NCI-H345 treated with DMSO at 0.1 percent for 48 hours (cell line): Measurements from ENCODE around the gene TBC1D3I.
"Not testable (repeated sequence)": the region's sequence is repeated elsewhere in the genome, so short reads cannot be mapped to it uniquely, and the experiment has no call there.

ENCODE experiments used
- DNase-seq: peaks from one replicate; lab custom pipeline; 2025; ENCODE audit not compliant: unreplicated experiment; lab: John Stamatoyannopoulos, UW

The TBC1D3I gene

DNA sequence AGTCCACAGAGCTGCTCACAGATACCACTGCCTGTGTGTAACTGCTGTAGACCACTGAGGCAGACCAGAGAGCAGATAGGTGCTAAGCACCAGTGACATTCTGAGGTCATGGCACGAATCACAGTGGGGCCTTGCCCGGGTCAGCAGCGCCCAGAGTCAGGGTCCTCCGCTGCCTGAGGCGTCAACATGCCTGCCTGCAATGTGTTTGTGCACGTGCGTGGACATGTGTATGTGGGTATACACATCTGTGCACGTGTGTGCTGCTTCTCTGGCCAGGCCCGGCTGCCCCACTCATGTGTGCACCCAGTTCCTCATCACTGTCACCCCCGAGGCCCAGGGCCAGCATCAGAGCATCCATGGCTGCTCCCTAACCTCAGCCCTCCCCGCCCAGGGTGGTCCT is at the start of gene TBC1D3I:
TBC1D3I (minus strand) TSS at position 101 of the 400 bp plus-strand sequence. CDS start 1,585 bp downstream, outside the sequence.
- DNase-seq = not testable (repeated sequence)

DNA sequence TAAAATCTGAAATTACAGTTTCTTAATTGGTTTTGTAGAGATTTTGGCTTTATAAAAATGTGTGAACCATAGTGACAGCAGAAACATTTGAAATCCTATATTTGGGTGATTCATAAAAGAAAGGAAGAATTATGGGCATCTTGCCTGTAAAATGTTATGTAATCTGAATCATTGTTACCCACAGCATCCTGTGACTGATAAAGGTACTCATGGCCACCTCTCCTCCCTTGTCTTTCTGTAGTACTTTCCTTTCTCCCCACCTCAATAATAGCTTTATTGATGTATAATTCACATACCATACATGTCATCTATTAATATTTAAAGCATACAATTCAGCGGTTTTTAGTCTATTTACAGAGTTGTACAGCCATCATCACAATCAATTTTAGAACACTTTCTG is 30.8 kb upstream of the TBC1D3I start:
- not testable (repeated sequence) for DNase-seq

DNA sequence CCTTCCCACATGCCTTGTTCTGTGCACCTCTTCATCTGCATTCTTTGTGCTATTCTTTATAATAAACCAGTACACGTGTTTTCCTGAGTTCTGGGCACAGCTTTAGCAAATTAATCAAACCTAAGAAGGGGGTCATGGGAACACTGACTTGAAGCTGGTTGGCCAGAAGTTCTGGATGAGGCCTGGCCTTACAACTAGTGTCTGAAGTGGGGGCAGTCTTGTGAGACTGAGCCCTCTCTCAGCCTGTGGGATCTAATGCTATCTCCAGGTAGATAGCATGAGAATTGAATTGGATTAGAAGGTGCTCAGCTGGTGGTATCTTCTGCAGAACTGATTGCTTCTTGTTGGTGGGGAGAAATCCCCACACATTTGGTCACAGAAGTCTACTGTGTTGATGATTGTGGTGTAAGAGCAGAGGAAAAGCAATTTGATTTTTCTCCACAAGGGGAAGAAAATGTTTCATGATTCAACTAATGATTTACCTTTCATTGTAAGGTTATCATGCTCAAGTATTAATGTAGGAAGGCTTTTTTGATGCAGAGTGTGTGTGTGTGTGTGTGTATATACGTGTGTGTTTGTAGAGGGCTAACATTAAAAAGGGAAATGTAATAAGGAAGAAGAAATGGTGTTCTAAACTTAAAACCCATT is 25.7 kb upstream of the TBC1D3I start:
- not testable (repeated sequence) for DNase-seq

DNA sequence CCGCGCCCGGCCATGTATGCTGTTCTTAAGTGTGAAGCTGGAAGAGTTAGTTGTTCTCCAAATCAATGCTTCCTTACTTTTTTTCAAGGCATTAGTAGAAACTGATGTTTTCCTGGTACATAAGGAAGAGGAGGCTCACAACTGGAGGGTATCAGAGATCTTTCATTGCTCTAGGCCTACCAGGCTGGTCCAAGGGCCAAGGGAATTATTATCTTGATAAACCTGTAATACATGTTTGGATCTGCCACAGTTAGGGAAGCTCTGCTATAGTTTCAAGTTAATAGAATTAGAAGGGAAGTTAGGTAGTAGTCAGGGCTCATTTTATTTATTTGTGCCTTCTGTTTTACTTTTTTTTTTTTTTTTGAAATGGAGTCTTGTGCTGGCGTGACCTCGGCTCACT is 19.8 kb upstream of the TBC1D3I start:
- not testable (repeated sequence) for DNase-seq

DNA sequence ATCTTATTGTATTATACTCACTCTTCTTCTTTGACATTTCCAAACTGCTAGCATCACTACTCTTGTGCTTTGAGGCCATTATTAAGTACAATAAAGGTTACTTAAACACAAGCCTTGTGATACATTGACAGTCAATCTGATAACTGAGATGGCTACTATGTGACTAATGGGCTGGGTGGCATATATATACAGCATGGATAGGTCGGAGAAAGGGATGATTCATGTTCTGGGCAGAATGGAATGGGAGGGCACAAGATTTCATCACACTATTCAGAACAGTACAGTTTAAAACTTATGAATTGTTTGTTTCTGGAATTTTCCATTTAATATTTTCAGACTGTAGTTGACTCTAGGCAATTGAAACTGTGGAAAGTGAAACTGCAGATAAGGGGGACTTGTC is 18.9 kb upstream of the TBC1D3I start:
- not testable (repeated sequence) for DNase-seq

DNA sequence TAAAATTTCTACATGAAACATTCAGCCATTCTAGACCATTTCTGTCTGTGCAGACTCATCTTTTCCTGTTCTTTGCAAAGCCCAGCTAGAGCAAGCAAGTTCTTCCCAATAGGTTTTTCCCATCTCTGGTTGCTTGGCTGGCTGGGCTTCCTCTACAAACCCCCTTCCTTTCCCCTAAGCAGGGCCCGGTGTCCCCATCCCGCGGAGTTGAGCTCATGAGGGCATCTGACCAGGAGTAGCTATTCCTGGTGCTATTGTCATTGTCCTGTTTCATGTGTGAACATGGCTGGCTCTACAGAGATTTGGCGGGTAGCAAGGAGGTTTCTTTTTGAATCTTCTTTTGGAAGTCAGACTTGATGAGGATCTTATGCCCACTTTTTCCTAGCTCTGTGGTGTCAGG is 22.3 kb downstream of the TBC1D3I start:
- DNase-seq = not testable (repeated sequence)

DNA sequence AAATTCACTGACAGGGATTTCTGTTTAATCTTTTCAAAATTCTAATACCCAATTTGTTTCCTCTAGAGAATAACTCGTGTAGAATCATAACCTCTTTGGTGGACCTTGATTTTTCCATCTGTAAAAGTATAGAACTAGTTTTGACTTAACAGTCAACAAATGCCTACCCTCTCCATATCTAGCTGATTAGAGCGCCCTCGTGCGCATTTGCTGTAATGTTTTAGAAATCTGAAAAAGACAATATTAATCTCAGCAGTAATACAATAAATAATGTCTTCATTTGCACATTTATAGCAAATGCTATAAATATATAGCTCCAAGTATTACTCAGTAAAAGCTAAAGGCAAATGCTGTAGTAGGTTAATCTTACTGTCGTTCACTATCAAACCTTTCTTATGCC is 34.7 kb downstream of the TBC1D3I start:
- DNase-seq = not testable (repeated sequence)

DNA sequence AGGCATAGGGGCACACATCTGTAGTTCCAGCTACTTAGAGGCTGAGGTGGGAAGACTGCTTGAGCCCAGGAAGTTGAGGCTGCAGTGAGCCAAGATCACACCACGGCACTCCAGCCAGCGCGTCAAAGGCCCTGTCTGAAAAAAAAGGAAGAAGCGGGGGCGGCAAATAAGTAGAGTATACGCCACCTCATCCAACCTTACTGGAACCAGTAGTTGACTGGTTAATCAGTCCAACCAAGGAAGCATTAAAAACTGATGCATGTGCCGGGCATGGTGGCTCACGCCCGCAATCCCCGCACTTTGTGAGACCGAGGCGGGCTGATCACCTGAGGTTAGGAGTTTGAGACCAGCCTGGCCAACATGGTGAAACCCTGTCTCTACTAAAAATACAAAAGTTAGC is 41.4 kb downstream of the TBC1D3I start:
- not testable (repeated sequence) for DNase-seq

DNA sequence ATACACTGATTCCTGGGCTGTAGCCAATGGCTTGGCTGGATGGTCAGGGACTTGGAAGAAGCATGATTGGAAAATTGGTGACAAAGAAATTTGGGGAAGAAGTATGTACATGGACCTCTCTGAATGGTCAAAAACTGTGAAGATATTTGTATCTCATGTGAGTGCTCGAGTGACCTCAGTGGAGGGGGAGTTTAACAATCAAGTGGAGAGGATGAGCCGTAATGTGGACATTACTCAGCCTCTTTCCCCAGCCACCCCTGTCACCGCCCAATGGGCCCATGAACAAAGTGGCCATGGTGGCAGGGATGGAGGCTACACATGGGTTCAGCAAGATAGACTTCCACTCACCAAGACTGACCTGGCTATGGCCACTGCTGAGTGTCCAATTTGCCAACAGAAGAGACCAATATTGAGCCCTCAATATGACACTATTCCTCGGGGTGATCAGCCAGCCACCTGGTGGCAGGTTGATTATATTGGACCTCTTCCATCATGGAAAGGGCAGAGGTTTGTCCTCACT is 42.7 kb downstream of the TBC1D3I start:
- DNase-seq = not testable (repeated sequence)

DNA sequence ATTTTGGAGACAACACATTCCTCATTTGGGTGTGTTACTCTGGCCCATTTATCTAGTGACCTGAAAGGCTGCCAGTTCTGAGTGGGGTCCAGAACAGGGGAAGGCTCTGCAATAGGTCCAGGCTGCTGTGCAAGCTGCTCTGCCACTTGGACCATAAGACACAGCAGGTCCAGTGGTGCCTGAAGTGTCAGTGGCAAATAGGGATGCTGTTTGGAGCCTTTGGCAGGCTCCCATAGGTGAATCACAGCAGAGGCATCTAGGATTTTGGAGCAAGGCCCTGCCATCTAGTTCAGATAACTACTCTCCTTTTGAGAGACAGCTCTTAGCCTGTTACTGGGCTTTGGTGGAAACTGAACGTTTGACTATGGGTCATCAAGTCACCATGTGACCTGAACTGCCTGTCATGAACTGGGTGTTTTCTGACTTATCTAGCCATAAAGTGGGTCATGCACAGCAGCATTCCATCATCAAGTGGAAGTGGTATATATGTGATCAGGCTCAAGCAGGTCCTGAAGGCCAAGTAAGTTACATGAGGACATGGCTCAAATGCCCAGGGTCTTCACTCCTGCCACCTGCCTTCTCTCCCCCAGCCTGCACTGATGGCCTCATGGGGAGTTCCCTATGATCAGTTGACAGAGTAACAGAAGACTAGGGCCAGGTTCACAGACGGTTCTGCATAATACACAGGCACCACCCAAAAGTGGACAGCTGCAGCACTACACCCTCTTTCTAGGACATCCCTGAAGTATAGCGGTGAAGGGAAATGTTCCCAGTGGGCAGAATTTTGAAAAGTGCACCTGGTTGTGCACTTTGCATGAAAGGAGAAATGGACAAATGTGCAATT is 43.4 kb downstream of the TBC1D3I start:
- not testable (repeated sequence) for DNase-seq

DNA sequence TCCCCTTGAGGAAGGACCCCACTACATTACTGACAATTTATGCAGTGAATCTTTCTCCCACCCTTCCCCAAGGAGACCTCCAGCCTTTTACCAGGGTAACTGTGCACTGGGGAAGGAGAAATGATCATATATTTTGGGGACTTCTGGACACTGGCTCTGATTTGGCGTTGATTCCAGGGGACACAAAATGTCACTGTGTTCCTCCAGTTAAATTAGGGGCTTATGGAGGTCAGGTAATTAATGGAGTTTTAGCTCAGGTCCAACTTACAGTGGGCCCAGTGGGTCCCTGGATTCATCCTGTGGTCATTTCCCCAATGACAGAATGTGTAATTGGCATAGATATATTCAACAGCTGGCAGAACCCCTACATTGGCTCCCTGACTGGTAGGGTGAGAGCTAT is 44.8 kb downstream of the TBC1D3I start:
- DNase-seq = not testable (repeated sequence)

DNA sequence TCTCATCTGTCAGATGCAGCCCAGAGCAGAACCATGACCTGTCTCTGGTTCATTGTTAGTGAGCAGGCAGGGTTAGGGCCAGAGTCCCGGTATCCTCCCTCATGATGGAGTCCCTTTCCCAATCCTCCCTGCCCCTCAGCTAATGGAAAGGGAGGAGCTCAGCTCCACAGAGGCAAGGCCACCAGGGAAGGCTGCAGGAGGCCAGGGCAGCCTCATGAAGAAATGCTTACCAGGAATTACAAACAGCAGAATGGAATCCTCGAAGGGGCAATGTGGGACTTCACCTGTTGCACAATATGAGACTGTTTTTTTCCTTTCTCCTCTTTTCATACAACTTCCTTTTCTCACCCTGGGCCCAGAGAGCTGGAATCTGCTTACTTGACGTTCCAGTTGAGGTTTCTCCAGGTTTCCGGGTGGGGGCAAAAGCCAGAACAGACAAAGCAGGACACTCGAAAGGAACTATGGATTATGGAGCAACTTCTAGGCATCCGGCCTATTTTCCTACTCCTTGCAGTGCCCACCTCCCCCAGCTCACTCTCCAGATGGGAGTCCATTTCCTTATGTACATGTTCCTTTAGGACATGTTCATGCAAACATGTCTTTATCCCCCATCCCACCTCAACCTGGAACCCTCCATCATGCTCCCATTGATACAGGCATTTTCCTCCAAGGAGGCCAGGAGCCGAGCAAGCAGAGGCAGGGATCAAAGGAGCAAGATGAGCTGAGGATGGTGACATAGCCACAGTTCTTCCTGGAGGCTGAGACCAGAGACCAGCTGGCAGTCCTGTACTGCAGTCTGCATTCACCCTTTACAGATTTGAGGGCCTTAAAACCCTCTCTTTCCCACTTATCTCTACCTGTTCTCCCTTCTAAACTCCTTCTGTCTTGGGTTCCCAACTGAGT is 48.7 kb downstream of the TBC1D3I start:
- not testable (repeated sequence) for DNase-seq

DNA sequence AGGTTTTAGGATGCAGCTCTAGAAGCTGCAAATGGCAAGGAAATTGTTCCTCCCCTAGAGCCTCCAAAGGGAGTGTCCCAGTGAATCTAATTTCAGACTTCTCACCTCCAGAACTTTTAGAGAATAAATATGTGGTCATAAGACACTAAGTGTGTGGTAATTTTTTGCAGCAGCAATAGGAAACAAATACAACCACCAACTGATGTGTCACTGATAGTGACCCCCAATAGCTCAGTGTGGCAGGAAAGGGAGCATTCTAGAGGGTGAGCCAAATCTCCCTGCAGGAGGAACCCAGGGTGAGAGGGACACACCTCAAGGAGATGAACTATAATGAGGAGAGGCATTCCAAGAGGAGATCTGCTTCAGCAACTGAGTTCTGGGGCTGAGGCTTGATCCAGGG is 49.5 kb downstream of the TBC1D3I start:
- DNase-seq = no peak

DNA sequence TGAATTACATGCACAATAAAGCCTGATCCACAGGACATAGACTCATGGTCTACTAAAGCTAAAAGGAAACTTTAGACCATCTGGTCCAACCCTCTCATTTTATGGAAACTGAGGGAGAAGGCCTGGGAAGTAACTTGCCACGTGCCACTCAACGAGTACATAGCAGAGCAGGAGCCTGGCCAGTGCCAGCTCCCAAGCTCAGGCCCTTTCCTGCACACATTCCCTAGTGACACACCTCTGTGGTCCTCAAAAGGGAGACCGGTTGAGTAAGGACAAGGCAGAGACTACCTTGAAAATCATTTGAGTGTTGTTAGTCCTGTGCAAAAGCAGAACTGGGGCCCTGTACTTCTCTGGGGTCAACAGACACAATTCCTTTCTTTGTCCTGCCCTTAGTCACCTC is 50.7 kb downstream of the TBC1D3I start:
- no peak for DNase-seq

DNA sequence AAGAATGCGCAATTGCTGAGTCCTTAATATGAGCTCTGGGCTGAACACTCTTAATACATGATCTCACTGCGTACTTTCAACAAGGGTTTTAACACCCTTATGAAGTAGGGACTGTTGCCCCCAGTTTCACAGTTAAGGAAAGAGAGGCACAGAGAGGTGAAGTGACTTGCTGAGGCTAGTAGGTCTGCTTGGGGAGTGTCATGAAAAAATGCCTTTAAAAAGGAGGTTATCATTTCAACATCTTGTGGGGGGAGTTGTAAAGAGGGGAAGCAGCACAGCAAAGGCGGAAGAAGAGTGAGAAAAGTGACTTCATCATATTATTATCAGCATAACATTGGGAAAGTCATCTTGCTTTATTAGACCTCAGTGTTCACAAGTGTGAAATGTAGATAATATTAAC is 51.4 kb downstream of the TBC1D3I start:
- DNase-seq = no peak

DNA sequence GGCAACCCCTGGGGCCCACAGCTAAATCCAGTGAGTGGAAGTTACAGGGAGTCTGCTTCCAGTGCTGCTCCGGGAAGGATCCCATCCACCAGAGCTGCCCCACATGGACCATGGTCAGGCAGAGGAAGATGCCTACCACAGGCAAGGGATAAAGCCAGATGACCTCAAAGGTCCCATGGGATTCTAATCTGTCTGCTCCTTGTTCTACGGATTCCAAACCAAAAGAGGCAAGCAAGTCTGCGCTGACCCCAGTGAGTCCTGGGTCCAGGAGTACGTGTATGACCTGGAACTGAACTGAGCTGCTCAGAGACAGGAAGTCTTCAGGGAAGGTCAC is 52.1 kb downstream of the TBC1D3I start:
- no peak for DNase-seq

DNA sequence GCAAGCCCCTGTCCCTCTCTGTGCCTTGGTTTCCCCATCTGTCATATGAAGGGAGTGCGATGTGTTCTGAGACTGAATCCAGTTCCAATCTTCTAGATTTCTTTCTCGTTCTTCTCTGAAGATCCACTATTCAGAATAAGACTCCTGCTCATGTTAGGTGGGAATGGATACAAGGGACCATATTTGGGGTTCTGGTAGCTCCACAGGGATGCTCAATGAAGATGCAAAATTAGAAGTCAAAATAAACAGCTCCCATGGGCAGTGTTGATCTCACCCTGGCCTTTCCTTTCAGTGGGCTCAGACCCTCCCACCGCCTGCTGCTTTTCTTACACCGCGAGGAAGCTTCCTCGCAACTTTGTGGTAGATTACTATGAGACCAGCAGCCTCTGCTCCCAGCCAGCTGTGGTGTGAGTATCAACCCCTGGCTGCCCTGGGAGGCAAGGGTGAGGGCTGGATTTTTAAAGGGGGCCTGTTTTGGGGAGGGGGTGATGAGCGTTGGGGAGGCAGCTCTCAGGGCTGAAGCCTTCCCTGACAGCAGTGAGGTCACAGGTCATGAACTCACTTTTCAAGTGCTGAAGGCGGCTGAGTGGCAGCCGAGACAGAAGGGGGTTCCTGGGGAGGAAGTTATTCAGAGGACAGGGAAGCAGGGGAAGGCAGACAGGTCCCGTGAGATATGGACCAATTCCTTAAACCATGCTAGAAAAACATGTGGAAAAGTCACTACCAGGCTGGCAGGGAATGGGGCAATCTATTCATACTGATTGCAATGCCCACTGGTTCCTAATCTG is 52.7 kb downstream of the TBC1D3I start:
- not testable (repeated sequence) for DNase-seq

DNA sequence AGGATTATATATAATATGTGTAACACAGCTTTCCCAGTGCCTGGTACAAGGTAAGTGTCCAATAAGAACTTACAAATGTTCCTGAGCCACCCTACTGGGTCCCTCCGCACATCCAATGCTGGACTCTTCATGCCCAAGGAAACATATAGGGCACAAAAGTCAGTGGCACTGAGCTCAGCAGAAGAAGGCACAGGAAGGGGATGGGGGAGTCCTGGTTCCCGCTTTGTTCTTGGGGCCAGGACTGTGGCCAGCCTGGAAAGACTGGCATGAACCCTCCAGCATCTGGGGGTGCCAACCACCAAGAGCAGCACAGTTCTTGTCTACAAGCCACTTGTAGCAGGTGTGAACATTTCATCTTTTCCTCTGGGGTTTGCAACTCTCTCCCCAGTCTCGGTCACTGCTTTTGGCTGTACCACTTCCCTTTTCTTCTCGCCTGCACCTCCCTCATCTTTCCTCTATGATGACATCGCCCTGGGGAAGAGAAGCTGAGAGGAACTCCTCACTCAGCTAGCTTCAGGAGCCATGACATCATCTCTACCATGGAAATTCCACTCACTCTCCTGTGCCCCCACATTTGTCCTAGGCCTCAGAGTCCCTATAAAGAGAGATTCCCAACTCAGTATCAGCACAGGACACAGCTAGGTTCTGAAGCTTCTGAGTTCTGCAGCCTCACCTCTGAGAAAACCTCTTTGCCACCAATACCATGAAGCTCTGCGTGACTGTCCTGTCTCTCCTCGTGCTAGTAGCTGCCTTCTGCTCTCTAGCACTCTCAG is 53.7 kb downstream of the TBC1D3I start, which contains the start of gene CCL4L2:
CCL4L2 (plus strand) TSS at position 625 of the 773 bp plus-strand sequence.
- DNase-seq = not testable (repeated sequence)

DNA sequence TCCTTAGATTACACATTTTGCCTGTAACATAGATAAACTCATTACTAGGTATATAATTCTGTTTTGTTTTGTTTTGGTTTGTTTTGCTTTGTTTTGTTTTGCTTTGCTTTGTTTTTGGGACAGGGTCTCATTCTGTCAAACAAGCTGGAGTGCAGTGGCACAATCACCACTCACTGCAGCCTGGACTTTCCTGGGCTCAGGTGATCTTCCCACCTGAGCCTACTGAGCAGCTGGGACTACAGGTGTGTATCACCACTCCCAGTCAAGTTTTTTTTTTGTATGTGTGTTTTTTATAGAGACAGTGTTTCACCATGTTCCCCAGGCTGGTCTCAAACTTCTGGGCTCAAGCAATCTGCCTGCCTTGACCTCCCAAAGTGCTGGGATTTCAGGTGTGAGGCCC is 54.8 kb downstream of the TBC1D3I start:
- DNase-seq = no peak
